IMR-90 (cell line): ENCODE measurements around the gene C2CD4D. TPM values are rescaled to one million over a fixed set of nuclear protein-coding genes. Genes with fewer than 3 reads are reported as not detected.

Experiments used
- ATAC-seq: fragments of 200-7000 bp; cut with Tn5 transposase; 2 replicates; pipeline ENCODE4 v1.9.1; 2020; ENCODE audit warnings: low read depth, mild to moderate bottlenecking, moderate library complexity
- BruUV-seq: library from RNA; stranded (reverse); fragments of 400-500 nt; replicated peaks from 2 replicates; lab custom pipeline; 2021; lab: Mats Ljungman, UMichigan
- CTCF ChIA-PET: fragments of 300-600 bp; formaldehyde crosslinking; extraction: SDS; loops from one replicate; lab custom pipeline; 2021; ENCODE audit warnings: antibody characterized with exemption; lab: Yijun Ruan, JAX
- POLR2A ChIA-PET: fragments of 300-600 bp; sonication (Branson Sonifier 250); formaldehyde crosslinking; loops from one replicate; lab custom pipeline; 2022; ENCODE audit warnings: antibody characterized with exemption; ENCODE audit not compliant: unreplicated experiment; lab: Charles Lee
- DNase-seq: peaks from one replicate; pipeline ENCODE4 v3.0.0; 2013
- H2AFZ ChIP-seq: replicated peaks from 2 replicates; pipeline ENCODE3; 2013; ENCODE audit warnings: low read length, mild to moderate bottlenecking; ENCODE audit not compliant: poor library complexity
- H2AK5ac ChIP-seq: 2 replicates; pipeline ENCODE4 v1.6.1; 2013; ENCODE audit warnings: low read depth, low read length, inconsistent platforms
- H2AK9ac ChIP-seq: replicated peaks from 2 replicates; pipeline ENCODE3; 2013; ENCODE audit warnings: mild to moderate bottlenecking, low read depth, low read length, moderate library complexity; ENCODE audit not compliant: poor library complexity
- H2BK120ac ChIP-seq: 2 replicates; pipeline ENCODE4 v1.6.1; 2013; ENCODE audit warnings: low read depth, low read length, inconsistent platforms
- H2BK15ac ChIP-seq: 3 replicates; pipeline ENCODE4 v1.6.1; 2013; ENCODE audit warnings: low read depth, low read length, inconsistent platforms
- H2BK20ac ChIP-seq: 2 replicates; pipeline ENCODE4 v1.6.1; 2013; ENCODE audit warnings: low read depth, mild to moderate bottlenecking, inconsistent platforms, low read length, moderate library complexity
- H2BK5ac ChIP-seq: 2 replicates; pipeline ENCODE4 v1.6.1; 2013; ENCODE audit warnings: mild to moderate bottlenecking, low read depth, low read length, inconsistent platforms; ENCODE audit not compliant: poor library complexity, severe bottlenecking
- H3K14ac ChIP-seq: replicated peaks from 2 replicates; pipeline ENCODE4 v1.6.1; 2013; ENCODE audit warnings: low read depth, low read length, inconsistent platforms
- H3K18ac ChIP-seq: 2 replicates; pipeline ENCODE4 v1.6.1; 2013; ENCODE audit warnings: low read depth, low read length, control low read depth
- H3K23ac ChIP-seq: 2 replicates; pipeline ENCODE4 v1.6.1; 2013; ENCODE audit warnings: low read depth, low read length, inconsistent platforms
- H3K27ac ChIP-seq: 2 replicates; pipeline ENCODE4 v1.5.1; 2013; ENCODE audit warnings: mild to moderate bottlenecking, control low read depth, low read length; ENCODE audit not compliant: insufficient read depth
- H3K27me3 ChIP-seq: 2 replicates; pipeline ENCODE4 v1.6.1; 2013; ENCODE audit warnings: low read length; ENCODE audit not compliant: control insufficient read depth, insufficient read depth
- H3K36me3 ChIP-seq: 2 replicates; pipeline ENCODE4 v1.6.1; 2013; ENCODE audit warnings: low read length, mixed read lengths; ENCODE audit not compliant: control insufficient read depth, insufficient read depth
- H3K4ac ChIP-seq: 2 replicates; pipeline ENCODE4 v1.6.1; 2013; ENCODE audit warnings: low read depth, low read length, inconsistent platforms
- H3K4me1 ChIP-seq: 2 replicates; pipeline ENCODE4 v1.6.1; 2013; ENCODE audit warnings: low read length, mixed read lengths; ENCODE audit not compliant: control insufficient read depth, insufficient read depth
- H3K4me2 ChIP-seq: 2 replicates; pipeline ENCODE4 v1.6.1; 2013; ENCODE audit warnings: low read depth, mild to moderate bottlenecking, control low read depth, low read length, moderate library complexity
- H3K4me3 ChIP-seq: 2 replicates; pipeline ENCODE4 v1.5.1; 2013; ENCODE audit warnings: low read depth, mild to moderate bottlenecking, control low read depth, low read length, moderate library complexity; ENCODE audit not compliant: insufficient read depth
- H3K56ac ChIP-seq: 2 replicates; pipeline ENCODE4 v1.6.1; 2013; ENCODE audit warnings: low read length, inconsistent platforms; ENCODE audit not compliant: insufficient read depth; ENCODE audit errors: extremely low read depth
- H3K79me1 ChIP-seq, 2 experiments: 2 replicates each; pipeline ENCODE4 v1.6.1; 2013; ENCODE audit warnings: low read length in 2 of 2, inconsistent platforms in 1 of 2, low read depth in 1 of 2
- H3K9ac ChIP-seq: 2 replicates; pipeline ENCODE4 v1.6.1; 2013; ENCODE audit warnings: low read depth, low read length, control low read depth
- H3K9me1 ChIP-seq: 2 replicates; pipeline ENCODE4 v1.6.1; 2013; ENCODE audit warnings: low read length, inconsistent platforms; ENCODE audit not compliant: insufficient read depth
- H3K9me3 ChIP-seq: 2 replicates; pipeline ENCODE4 v1.6.1; 2013; ENCODE audit warnings: low read length; ENCODE audit not compliant: control insufficient read depth, insufficient read depth
- H4K20me1 ChIP-seq: 2 replicates; pipeline ENCODE4 v1.6.1; 2013; ENCODE audit warnings: low read length, inconsistent platforms; ENCODE audit not compliant: insufficient read depth
- H4K5ac ChIP-seq: 2 replicates; pipeline ENCODE4 v1.6.1; 2013; ENCODE audit warnings: mild to moderate bottlenecking, low read depth, low read length, control low read depth
- H4K8ac ChIP-seq, 2 experiments: 2 replicates each; pipeline ENCODE4 v1.6.1; 2013; ENCODE audit warnings: low read depth in 2 of 2, low read length in 2 of 2, control low read depth in 1 of 2, inconsistent platforms in 1 of 2
- H4K91ac ChIP-seq: 2 replicates; pipeline ENCODE4 v1.6.1; 2013; ENCODE audit warnings: low read depth, low read length, inconsistent platforms; ENCODE audit not compliant: insufficient read depth
- CHD1 ChIP-seq: IDR thresholded peaks from 2 replicates; pipeline ENCODE4 v1.6.1; 2012; ENCODE audit warnings: low read depth, low read length, improper control_type of control experiment
- CTCF ChIP-seq: conservative IDR thresholded peaks from 2 replicates; pipeline ENCODE4 v1.5.1; 2012; ENCODE audit warnings: mild to moderate bottlenecking, low read depth, low read length, improper control_type of control experiment
- ELK1 ChIP-seq: fragments of 150-350 bp; IDR thresholded peaks from 2 replicates; pipeline ENCODE4 v1.6.1; 2016; ENCODE audit warnings: low read depth, mild to moderate bottlenecking, low read length, moderate library complexity, borderline replicate concordance
- MAFK ChIP-seq: IDR thresholded peaks from 2 replicates; pipeline ENCODE4 v1.6.1; 2012; ENCODE audit warnings: low read depth, low read length, improper control_type of control experiment
- MAZ ChIP-seq: IDR thresholded peaks from 2 replicates; pipeline ENCODE4 v1.6.1; 2012; ENCODE audit warnings: low read depth, mild to moderate bottlenecking, low read length, improper control_type of control experiment, moderate library complexity, borderline replicate concordance
- MXI1 ChIP-seq: IDR thresholded peaks from 2 replicates; pipeline ENCODE4 v1.6.1; 2012; ENCODE audit warnings: low read depth, mild to moderate bottlenecking, low read length, moderate library complexity, borderline replicate concordance
- RFX5 ChIP-seq: IDR thresholded peaks from 2 replicates; pipeline ENCODE4 v1.8.0; 2012; ENCODE audit warnings: low read depth, mild to moderate bottlenecking, low read length, moderate library complexity
- WGBS, 2 experiments: methylation state at CpG; one replicate each; pipeline versions ENCODE4 v1.1.5 to v1.1.7; 2013; ENCODE audit warnings: missing lambda C conversion rate in 2 of 2; ENCODE audit not compliant: insufficient read length in 1 of 2; ENCODE audit errors: extremely low coverage in 2 of 2; 5-methylcytosine and 5-hydroxymethylcytosine counted together
- dilution Hi-C: fragments of 300-500 bp; cut with HindIII; formaldehyde crosslinking; loops from one replicate; pipeline ENCODE4 v1.14.3; 2018; ENCODE audit warnings: low sequenced_read_pairs; ENCODE audit not compliant: unreplicated experiment
- in situ Hi-C: fragments of 300-500 bp; cut with MboI; formaldehyde crosslinking; loops from 3 replicates; pipeline ENCODE4 v1.14.3; 2019; ENCODE audit warnings: low sequenced_read_pairs, inconsistent platforms, mixed read lengths
- intact Hi-C: fragments of 100-400 bp; cut with micrococcal nuclease; formaldehyde crosslinking; loops from 2 replicates; pipeline ENCODE4 v1.10.0; 2022
- polyA plus RNA-seq, 3 experiments: library from polyadenylated mRNA; depleted of rRNA; stranded (reverse); fragments of >200 nt; gene quantifications; 2 replicates each; pipeline ENCODE4 v1.2.3, GENCODE V29; 2012; ENCODE audit warnings: low replicate concordance in 1 of 3
- total RNA-seq: library from RNA; depleted of rRNA; stranded (reverse); fragments of >200 nt; gene quantifications from 2 replicates; pipeline ENCODE4 v1.2.3, GENCODE V29; 2012

C2CD4D gene
- total and polyA plus RNA-seq, 2 of the 4 experiments (the other 2 are of a cell fraction): not detected

GRCh38 chr1:151881479-151881878, 41.9 kb upstream of the C2CD4D start:
- H4K20me1 ChIP-seq: no peaks in the 10 kb centered on the region
- H3K9ac ChIP-seq: no peak overlapping the region
- no TSS peak for BruUV-seq
- H3K9me3 ChIP-seq: no peaks in the 10 kb centered on the region
- no peak overlapping the region for H2AK9ac ChIP-seq
- no CpG with 5 or more reads among the region's 2 CpGs for WGBS, 2 experiments
- no peaks in the 10 kb centered on the region for H3K79me1 ChIP-seq
- H3K4ac ChIP-seq: no peak overlapping the region
- CTCF ChIA-PET: interaction anchor here (1.4 kb wide), 1 partner anchor 54 kb away, joined by 6 read pairs; no protein-coding TSS in a partner anchor
- H3K14ac ChIP-seq: no peak overlapping the region
- no peak overlapping the region for H4K91ac ChIP-seq
- no peaks in the 10 kb centered on the region for H3K27me3 ChIP-seq
- H2BK20ac ChIP-seq: no peak overlapping the region
- TF ChIP-seq CHD1: no peak
- 0 out of 2 replicates have a peak, but pooled peaks have one; percentile 13 for TF ChIP-seq MAFK
- TF ChIP-seq CTCF: no peak
- no peak for TF ChIP-seq ELK1
- TF ChIP-seq RFX5: no peak
- TF ChIP-seq MAZ: no peak
- no peak for TF ChIP-seq MXI1
- no peaks in the 10 kb centered on the region for H3K4me1 ChIP-seq
- no peak overlapping the region for H3K56ac ChIP-seq
- peaks cover 4% of the 10 kb centered on the region for H3K36me3 ChIP-seq
- H4K8ac ChIP-seq: no peak overlapping the region
- H3K18ac ChIP-seq: no peak overlapping the region
- no peak overlapping the region for H2BK15ac ChIP-seq
- no peak overlapping the region for H2BK120ac ChIP-seq
- in situ Hi-C loops: loop anchor here (10.0 kb wide), 1 partner anchor 123 kb away; no protein-coding TSS in a partner anchor
- intact Hi-C loops: no loop called here
- no peak overlapping the region for H2BK5ac ChIP-seq
- H4K5ac ChIP-seq: no peak overlapping the region
- ATAC-seq (no peak), DNase-seq (no peak)
- no peak overlapping the region for H3K23ac ChIP-seq
- dilution Hi-C loops: loop anchor here (25.0 kb wide), 1 partner anchor 94 kb away; the partner anchor contains the start of gene TDRKH
- H3K27ac ChIP-seq: no peak overlapping the region
- no peaks in the 10 kb centered on the region for H3K9me1 ChIP-seq
- H3K4me2 ChIP-seq: no peak overlapping the region
- no peak overlapping the region for H2AK5ac ChIP-seq
- no peak overlapping the region for H3K4me3 ChIP-seq
- POLR2A ChIA-PET: no interaction called here
- H2AFZ ChIP-seq: no peak overlapping the region
